HG02759 (cell line): Measurements from ENCODE around the gene LIN7A.

Source experiments
- ATAC-seq: cut with Tn5 transposase; IDR thresholded peaks from one replicate; pipeline ENCODE4 v1.9.1; 2021; ENCODE audit warnings: mild to moderate bottlenecking, moderate library complexity; ENCODE audit not compliant: unreplicated experiment

The LIN7A gene

DNA sequence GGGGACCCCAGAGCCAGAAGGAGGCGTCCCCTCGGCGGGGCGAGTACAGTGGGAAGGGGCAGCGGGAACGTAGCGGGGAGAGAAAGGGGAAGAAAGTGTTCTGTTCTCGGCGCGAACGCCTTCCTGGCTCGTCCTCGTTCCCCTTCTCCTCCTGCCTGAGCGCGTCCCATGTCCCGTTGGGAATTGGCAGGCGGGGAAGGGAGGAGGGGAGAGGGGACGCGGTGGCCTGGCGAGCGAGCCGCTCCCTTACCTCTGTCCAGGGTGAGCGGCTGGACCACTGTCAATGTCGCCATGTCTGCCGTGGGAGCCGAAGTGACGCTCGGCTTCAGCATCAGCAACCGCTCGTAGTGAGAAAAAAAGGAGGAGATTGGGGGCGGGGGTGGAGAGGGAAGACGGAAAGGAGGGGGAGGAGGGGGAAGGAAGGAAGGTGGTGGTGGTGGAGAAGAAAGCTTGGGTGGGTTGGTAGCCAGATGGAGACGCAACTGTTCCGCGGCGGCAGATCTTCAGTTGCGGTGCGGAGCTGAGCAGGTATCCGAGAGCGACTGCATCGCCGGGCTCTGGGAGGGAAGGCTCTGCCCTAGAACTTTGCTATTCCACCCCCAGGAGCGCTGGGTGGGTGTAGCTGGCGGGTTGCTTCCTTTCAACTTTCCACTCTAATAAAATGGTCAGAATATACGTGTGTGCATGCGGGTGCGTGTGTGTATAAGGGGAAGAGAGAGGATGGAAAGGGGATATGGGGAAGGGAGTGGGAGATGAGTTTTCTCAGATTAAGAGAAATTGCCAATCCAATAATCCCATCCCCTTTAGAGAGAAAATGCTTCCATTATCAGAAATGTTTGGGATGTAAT lies at the start of gene LIN7A:
Gene LIN7A (minus strand): TSS at position 544 of the 848 bp plus-strand sequence. CDS start 212 bp downstream, at position 332.
- peak; percentile 27 for ATAC-seq

DNA sequence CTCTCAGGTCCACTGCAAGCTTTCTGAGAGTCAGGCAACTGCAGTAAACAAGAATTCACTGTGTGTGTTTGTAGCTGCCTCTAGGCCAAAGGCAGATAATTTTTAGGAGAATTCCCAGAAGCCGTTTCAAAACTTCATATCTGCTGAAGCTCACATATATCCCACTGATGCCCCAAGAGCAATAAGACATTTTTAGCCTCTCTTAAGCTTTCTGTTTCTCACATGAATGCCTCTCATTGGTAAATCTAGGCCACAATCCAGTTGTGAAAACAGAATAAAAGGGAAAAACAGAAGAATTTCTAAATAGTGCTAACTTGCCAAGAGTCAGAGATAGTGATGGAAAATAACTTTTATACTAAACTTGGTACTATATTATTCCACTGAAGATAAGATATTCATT lies 48.5 kb upstream of the LIN7A start:
- ATAC-seq, result no peak

GRCh38 chr12:80979816-80980215 lies 42.1 kb upstream of the LIN7A start:
- no peak for ATAC-seq

DNA sequence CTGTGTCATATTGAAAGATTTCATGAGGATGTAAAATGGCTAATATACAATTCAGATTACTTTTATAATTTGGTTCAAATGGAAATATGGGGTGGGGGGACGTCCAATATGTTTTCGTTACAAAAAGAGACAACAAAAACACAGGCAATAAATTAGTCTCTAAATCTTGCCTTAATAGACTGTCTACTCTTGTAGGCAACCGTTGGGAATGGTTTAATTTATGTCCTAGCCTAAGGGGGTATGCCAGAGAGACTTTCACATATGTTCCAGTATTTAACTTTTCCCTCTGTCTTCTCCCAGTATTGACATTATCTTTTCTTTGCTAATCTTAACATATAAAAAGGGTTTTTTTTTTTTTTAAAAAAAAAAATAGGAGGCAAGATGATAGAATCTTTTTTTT lies 41.5 kb upstream of the LIN7A start:
- no peak for ATAC-seq

DNA sequence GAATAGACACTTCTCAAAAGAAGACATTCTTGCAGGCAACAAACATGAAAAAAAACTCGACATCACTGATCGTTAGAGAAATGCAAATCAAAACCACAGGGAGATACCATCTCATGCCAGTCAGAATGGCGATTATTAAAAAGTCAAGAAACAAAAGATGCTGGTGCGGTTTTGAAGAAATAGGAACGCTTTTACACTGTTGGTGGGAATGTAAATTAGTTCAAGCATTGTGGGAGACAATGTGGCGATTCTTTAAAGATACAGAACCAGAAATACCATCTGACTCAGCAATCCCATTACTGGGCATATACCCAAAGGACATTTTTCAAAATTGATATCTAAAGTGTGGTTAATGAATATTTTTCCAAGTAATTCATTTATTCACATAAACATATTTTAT lies 39.6 kb upstream of the LIN7A start:
- no peak for ATAC-seq

GRCh38 chr12:80968326-80968725 lies 30.6 kb upstream of the LIN7A start:
- ATAC-seq, result no peak

- no peak for ATAC-seq
Observed at GRCh38 chr12:80967565-80967964, 29.8 kb upstream of the LIN7A start.

GRCh38 chr12:80966001-80966400 lies 28.3 kb upstream of the LIN7A start:
- no peak for ATAC-seq

GRCh38 chr12:80958162-80958561 lies 20.4 kb upstream of the LIN7A start:
- no peak for ATAC-seq

- no peak for ATAC-seq
Observed at GRCh38 chr12:80954857-80955520, 17.3 kb upstream of the LIN7A start.

DNA sequence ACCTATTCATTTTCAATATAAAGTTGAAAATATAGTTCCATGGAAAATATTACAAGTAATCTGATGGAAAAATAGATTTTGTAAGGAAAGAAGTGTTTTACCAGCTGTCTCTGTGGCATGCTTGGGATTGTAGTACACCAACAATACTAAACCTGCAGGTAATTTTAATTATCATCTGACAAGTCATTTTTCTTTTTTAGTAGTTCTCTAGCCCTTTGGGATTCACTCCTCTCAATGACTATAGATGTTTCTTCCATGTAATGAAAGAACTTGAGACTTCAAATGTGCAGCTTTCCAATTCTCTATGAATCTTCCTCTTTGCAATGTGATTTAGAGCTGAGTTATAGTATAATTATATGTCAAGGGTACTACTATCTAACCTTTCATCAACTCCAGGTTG lies 14.7 kb upstream of the LIN7A start:
- no peak for ATAC-seq

DNA sequence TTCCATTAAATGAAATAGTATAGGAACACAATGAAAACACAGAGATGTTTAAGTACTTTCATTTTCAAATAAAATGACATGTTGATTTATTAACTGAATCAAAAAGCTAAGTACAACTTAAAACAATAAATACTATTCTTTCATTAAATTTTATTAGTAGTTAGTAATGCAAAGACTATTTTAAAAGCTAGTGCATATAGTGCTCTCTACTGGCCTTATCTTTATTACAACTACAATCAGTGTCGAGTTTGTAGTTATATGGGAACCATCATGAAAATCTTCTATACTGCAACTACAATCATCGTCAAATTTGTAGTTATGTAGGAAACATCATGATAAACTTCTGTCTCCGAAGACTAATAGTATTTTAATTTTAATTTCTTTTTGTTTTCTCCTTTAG lies 8.9 kb upstream of the LIN7A start:
- ATAC-seq, result peak; percentile 59

GRCh38 chr12:80943338-80943737 lies 5.6 kb upstream of the LIN7A start:
- ATAC-seq, result no peak

- no peak for ATAC-seq
Observed at GRCh38 chr12:80941916-80942315, 4.2 kb upstream of the LIN7A start.

- peak; percentile 15 for ATAC-seq
Observed at GRCh38 chr12:80939231-80939950, 1.7 kb upstream of the LIN7A start.

GRCh38 chr12:80938397-80938796 lies 663 bp upstream of the LIN7A start:
- peak; percentile 26 for ATAC-seq

DNA sequence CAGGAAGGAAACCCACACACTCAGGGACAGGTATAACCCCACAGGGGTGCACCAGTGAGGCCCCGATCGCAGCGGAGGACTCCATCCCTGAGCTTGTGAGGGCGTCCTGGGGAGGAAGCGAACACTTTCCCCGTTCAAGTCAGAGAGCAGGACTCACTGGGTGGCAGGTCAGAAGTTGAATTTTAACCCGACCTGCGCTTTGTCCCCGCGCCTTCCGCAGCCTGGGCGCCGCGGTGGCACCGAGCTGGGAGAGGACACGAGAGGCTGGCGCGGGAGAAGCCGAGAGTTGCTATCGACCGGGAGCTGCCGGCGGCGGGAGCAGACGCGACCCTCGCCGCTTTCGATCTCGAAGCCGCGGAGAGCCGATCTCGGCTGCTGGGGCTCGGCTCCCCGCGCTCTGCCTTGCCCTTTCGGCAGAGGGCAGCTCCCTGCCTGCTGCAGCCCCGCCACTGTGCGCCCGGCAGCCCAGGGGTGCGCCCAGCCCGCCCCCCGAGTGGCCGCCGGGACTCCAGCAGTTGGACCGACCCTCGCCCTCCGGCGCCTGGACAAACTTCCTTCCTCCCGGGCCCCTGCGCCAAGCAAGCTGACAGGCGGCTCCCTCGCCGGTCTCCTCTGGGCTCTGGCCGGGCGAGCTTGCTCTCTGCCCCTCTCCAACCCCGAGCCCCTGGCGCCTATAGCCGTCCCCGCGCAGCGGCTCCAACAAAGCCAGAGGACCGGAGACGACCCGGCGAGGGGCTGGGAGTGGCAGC lies 918 bp downstream of the LIN7A start:
- peak; percentile 55 for ATAC-seq

DNA sequence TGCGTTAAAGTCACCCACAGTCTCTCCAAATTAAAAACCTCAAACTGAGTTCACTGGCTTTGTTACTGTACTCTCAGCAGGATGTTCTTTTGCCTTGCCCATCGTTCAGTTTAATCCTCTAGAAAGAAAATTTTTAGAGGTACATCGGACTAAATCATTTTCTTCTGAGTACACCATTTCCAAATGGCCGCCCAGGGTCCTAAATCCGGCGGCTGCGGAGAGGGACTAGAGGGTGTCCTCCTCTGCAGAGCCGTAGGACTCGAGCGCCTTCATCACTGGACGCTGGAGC lies 1.4 kb downstream of the LIN7A start:
- no peak for ATAC-seq

DNA sequence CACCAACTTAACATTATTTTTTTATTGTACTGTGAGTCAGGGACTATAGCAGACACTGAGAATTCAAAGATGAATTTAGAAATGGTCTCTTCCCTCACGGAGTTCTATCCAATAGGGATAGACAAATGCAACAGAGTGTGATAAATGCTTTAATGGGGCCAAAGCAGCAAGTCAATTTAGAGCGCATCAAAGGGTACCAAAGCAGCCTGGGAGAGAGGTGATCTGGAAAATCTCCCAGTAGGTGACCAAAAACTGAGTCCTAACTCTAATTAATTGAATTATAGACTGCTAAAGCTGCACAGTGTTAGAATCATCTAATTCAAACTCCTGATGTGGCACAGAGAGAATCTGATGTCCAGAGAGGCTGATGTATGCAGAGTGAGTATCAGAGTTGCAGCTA lies 2.6 kb downstream of the LIN7A start:
- no peak for ATAC-seq

- no peak for ATAC-seq
Observed at GRCh38 chr12:80925983-80926382, 11.8 kb downstream of the LIN7A start.

GRCh38 chr12:80925237-80925636 lies 12.5 kb downstream of the LIN7A start:
- no peak for ATAC-seq
